Measurements from ENCODE around the gene IL10.

DNA sequence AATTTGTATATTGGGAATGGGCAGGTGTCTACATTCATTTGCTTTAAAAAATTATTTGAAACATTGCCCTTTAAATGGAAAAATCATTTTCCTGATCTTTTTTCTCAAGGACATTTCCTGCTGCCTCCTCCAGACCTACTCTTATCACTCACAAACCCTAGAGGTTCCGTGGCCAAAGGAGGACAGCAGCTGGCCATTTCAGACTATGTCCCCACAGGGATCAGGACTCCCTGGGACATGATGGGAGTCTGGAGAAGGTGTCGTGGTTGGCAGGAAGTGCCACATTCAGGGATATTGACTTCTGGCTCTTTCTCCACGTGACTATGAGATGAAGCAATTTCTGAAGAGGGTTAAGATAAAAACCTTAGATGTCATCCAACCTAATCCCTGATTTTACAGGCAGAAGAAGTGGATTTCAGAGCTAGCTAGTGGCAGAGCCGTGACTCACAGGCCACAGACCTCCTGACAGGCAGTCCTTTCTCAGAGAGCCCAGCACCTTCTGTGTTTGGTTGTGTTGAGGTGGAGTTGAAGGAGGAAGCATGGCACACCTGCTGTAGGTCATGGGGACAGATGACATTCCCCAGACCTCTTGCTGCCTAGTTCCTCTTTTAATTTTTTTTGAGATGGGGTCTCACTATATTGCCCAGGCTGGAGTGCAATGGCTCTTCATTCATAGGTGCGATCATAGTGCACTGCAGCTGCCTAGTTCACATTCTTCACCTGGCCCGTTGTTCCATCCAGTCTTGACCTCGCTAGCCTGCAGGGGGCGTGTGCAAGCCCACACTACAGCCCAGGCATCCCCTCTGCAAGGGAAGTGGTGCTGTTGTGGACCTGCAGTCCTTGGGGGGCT, 25.5 kb upstream of the IL10 start:
- TF ChIP-seq EP300 (IDR thresholded peaks at IDR 0.05; ENCODE audit: borderline replicate concordance), result no peak
- TF ChIP-seq, protein P1, sequence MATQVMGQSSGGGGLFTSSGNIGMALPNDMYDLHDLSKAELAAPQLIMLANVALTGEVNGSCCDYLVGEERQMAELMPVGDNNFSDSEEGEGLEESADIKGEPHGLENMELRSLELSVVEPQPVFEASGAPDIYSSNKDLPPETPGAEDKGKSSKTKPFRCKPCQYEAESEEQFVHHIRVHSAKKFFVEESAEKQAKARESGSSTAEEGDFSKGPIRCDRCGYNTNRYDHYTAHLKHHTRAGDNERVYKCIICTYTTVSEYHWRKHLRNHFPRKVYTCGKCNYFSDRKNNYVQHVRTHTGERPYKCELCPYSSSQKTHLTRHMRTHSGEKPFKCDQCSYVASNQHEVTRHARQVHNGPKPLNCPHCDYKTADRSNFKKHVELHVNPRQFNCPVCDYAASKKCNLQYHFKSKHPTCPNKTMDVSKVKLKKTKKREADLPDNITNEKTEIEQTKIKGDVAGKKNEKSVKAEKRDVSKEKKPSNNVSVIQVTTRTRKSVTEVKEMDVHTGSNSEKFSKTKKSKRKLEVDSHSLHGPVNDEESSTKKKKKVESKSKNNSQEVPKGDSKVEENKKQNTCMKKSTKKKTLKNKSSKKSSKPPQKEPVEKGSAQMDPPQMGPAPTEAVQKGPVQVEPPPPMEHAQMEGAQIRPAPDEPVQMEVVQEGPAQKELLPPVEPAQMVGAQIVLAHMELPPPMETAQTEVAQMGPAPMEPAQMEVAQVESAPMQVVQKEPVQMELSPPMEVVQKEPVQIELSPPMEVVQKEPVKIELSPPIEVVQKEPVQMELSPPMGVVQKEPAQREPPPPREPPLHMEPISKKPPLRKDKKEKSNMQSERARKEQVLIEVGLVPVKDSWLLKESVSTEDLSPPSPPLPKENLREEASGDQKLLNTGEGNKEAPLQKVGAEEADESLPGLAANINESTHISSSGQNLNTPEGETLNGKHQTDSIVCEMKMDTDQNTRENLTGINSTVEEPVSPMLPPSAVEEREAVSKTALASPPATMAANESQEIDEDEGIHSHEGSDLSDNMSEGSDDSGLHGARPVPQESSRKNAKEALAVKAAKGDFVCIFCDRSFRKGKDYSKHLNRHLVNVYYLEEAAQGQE (IDR thresholded peaks at IDR 0.05; ENCODE audit: low read depth), result no peak

Data from Ishikawa (cell line).